ENCODE results near the gene CAPG. TPM values are rescaled to one million over a fixed set of nuclear protein-coding genes. Genes with fewer than 3 reads are reported as not detected.
"Not testable (repeated sequence)": the region's sequence is repeated elsewhere in the genome, so short reads cannot be mapped to it uniquely, and the experiment has no call there.

Gene CAPG
- total RNA-seq, 5 donors from 2014 or later (not counting 1 experiment from before 2014, with no cell fraction given) = 30.1 to 71.7 (median 41.2) TPM

DNA sequence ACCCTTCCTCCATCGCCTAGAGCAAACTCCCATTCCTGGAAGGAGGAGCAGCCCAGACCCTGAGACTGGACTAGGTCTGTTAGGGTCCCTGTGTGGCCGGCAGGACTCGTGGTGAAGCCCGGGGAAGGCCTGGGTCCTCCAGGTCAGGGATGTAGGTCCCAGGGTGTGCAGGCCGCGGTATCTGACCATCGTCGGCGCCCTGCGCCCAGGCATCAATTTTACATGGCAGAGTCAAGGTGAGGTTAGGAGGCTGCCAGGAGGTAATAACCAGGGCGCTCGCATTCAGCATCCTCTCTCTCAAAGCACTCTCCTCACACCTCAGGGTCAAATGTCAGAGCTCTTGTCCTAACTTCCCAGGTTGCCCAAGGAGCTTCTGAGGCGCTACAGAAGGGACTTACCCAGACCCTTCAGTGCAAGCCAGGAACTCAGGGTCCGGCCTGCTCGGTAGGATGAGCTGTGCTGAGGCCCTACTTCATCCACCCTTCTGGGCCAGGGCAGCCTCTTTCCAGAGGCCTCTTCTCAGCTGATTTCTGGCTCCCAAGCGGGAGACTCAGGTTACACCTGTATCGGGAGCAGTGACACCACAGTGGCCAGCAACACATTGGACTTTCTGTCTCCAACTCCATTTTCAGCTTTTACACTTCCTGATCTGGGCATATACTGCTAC lies 9.0 kb upstream of the CAPG start:
- Histone ChIP-seq H3K4me1 (ENCODE audit: control insufficient read depth in 1 of 2, extremely low read depth in 1 of 2, insufficient read depth in 2 of 2, low read length in 2 of 2) (peaks cover 12 to 34% of the 10 kb centered on the region in 2 experiments), H3K36me3 (ENCODE audit: control insufficient read depth in 2 of 2, extremely low read depth in 1 of 2, insufficient read depth in 1 of 2, low read length in 1 of 2) (no peaks in the 10 kb centered on the region), H3K4me3 (ENCODE audit: control insufficient read depth in 1 of 2, extremely low read depth in 1 of 2, low read length in 1 of 2) (peak overlapping the region; percentile 88 to 95), H3K27ac (ENCODE audit: low read length) (peak overlapping the region; percentile 84), H3K27me3 (replicated peaks in 1 of 2; ENCODE audit: control insufficient read depth in 2 of 2, extremely low read depth in 1 of 2, insufficient read depth in 2 of 2, low read length in 1 of 2) (peaks cover 0 to 9% of the 10 kb centered on the region in 2 experiments), H3K9me3 (no peaks in the 10 kb centered on the region)
- Mint-ChIP-seq H3K27ac (peak overlapping the region; percentile 97 to 99), H3K9me3 (no peaks in the 10 kb centered on the region), H3K36me3 (no peaks in the 10 kb centered on the region), H3K27me3 (peaks cover 0 to 2% of the 10 kb centered on the region in 2 donors), H3K4me3 (peak overlapping the region; percentile 89 to 95 (median 92)), H3K4me1 (peaks cover 26 to 27% (median 26%) of the 10 kb centered on the region in 3 donors)
- ChIA-PET POLR2A (interaction anchor here (0.6 to 1.6 kb wide), 6 partner anchors 9 to 133 kb away, joined by 3 to 8 read pairs (median 4); partner anchors contain the start of gene CAPG (in 1 of the 2)), CTCF (interaction anchor here (0.6 to 4.5 kb wide), 16 partner anchors 10 to 176 kb away, joined by 3 to 65 read pairs (median 4); partner anchors contain the start of genes MAT2A (in 1 of the 2) and RNF181 (in 1 of the 2))
- no peak for DNase-seq
- ATAC-seq (replicated peaks in 1 of 4) = no peak
- WGBS (ENCODE audit: insufficient coverage) = 78% methylated on average over 7 of the region's 17 CpGs

DNA sequence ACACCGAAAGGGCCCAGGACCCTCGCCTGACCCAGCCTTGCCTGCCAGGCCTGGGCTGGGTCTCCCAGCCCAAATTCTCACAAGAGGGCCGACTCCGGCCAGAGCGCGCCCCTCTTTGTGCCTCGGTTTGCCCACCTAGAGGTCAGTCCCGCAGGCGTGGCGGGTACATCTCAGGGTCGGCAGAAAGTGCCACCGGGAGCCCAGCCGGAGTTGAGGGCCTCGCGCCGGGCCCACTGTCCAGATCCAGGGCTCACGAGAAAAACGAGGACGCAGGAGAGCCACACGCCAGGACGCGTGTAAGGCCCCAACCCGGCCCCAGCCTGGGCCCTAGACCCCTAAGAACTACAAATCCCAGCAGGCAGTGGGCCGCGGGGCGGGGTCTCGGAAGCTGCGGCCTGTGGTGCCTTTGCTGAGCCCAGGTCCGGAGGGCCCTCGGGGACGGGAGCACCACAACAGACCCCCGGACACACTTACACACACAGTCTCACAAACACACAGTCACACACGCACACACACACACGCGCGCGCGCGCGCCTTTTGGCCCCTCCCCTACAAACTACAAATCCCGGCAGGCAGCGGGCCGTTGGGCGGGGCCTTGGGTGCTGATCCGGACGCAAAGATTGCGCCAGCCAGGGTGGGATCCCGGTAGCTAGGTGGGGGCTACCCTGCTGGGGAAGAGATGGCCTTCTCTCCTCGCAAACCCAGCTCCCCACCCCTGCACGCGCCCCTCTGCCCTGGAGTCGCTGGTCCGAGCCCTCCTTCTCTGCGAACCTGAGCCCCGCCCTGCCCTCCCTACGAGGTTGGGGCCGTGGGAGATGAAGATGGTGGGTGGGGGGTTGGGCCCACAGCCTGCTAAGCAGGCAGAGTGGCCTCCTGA lies 8.2 kb upstream of the CAPG start, which contains the start of gene SH2D6:
Gene SH2D6, plus strand, starts transcription at position 583 of the 877 bp plus-strand sequence. CDS start 10,752 bp downstream, outside the sequence.
- peak; percentile 87 to 91 (median 89) for ATAC-seq (replicated peaks in 1 of 4)
- Histone ChIP-seq H3K4me1 (ENCODE audit: control insufficient read depth in 1 of 2, extremely low read depth in 1 of 2, insufficient read depth in 2 of 2, low read length in 2 of 2) (peaks cover 19 to 41% of the 10 kb centered on the region in 2 experiments), H3K27ac (ENCODE audit: low read length) (peak within 1 kb of the TSS; percentile 84), H3K27me3 (replicated peaks in 1 of 2; ENCODE audit: control insufficient read depth in 2 of 2, extremely low read depth in 1 of 2, insufficient read depth in 2 of 2, low read length in 1 of 2) (peaks cover 0 to 17% of the 10 kb centered on the region in 2 experiments), H3K36me3 (ENCODE audit: control insufficient read depth in 2 of 2, extremely low read depth in 1 of 2, insufficient read depth in 1 of 2, low read length in 1 of 2) (no peaks in the 10 kb centered on the region), H3K9me3 (no peaks in the 10 kb centered on the region), H3K4me3 (ENCODE audit: control insufficient read depth in 1 of 2, extremely low read depth in 1 of 2, low read length in 1 of 2) (peak within 1 kb of the TSS; percentile 88 to 95)
- H3K36me3 Mint-ChIP-seq = no peaks in the 10 kb centered on the region
- peak within 1 kb of the TSS; percentile 97 to 99 for H3K27ac Mint-ChIP-seq
- POLR2A ChIA-PET = interaction anchor here (0.6 to 1.5 kb wide), 2 partner anchors 20 to 134 kb away, joined by 3 to 5 read pairs; no protein-coding TSS in a partner anchor
- peaks cover 3 to 4% of the 10 kb centered on the region in 2 donors for H3K27me3 Mint-ChIP-seq
- H3K4me1 Mint-ChIP-seq = peaks cover 28 to 32% (median 29%) of the 10 kb centered on the region in 3 donors
- WGBS (ENCODE audit: insufficient coverage) = 32% methylated on average over 34 of the region's 57 CpGs
- H3K4me3 Mint-ChIP-seq = peak within 1 kb of the TSS; percentile 89 to 95 (median 92)
- CTCF ChIA-PET = interaction anchor here (0.6 to 4.5 kb wide), 10 partner anchors 10 to 177 kb away, joined by 3 to 65 read pairs (median 6); partner anchors contain the start of genes MAT2A (in 1 of the 2) and RNF181 (in 1 of the 2)
- peak; percentile 55 to 88 (median 80) for DNase-seq
- no peaks in the 10 kb centered on the region for H3K9me3 Mint-ChIP-seq

DNA sequence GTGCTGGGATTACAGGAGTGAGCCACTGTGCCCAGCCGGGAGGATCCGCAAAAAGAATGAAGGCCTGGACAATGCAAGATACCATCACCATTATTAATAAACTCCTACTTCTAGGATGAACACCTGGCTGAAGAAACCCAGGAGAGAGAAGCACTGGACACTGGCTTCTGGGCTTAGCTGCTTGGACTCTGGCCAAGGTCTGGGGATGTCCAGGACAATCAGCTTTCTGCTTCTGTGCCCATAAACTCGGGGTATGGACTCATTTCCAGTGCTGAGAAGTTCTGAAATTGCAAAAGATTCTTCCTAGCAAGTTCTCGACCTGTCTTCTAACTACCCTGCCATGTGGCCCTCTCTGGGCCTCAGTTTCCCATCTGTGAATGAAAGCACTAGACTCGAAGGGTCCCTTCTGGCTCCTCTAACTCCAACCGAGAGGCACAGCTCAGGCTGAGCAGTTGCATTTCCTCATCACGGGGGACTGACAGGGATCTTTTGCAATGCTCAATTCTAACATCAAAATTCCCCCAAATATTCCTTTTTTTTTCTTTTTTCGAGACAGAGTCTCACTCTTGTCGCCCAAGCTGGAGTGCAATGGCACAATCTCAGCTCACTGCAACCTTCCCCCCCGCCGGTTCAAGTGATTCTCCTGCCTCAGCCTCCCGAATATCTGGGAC lies 5.9 kb upstream of the CAPG start:
- H3K27me3 Mint-ChIP-seq = peaks cover 3 to 9% of the 10 kb centered on the region in 2 donors
- Histone ChIP-seq H3K9me3 (no peaks in the 10 kb centered on the region), H3K4me1 (ENCODE audit: control insufficient read depth in 1 of 2, extremely low read depth in 1 of 2, insufficient read depth in 2 of 2, low read length in 2 of 2) (peaks cover 22 to 46% of the 10 kb centered on the region in 2 experiments), H3K4me3 (ENCODE audit: control insufficient read depth in 1 of 2, extremely low read depth in 1 of 2, low read length in 1 of 2) (no peak overlapping the region), H3K27ac (ENCODE audit: low read length) (no peak overlapping the region), H3K27me3 (replicated peaks in 1 of 2; ENCODE audit: control insufficient read depth in 2 of 2, extremely low read depth in 1 of 2, insufficient read depth in 2 of 2, low read length in 1 of 2) (peaks cover 0 to 27% of the 10 kb centered on the region in 2 experiments), H3K36me3 (ENCODE audit: control insufficient read depth in 2 of 2, extremely low read depth in 1 of 2, insufficient read depth in 1 of 2, low read length in 1 of 2) (no peaks in the 10 kb centered on the region)
- H3K4me1 Mint-ChIP-seq = peaks cover 31 to 37% (median 34%) of the 10 kb centered on the region in 3 donors
- ChIA-PET CTCF (interaction anchor here in 1 of 2 donors (0.8 kb wide), 1 partner anchor 129 kb away, joined by 3 read pairs; no protein-coding TSS in a partner anchor), POLR2A (interaction anchor here in 1 of 2 donors (0.7 kb wide), 1 partner anchor 141 kb away, joined by 3 read pairs; no protein-coding TSS in a partner anchor)
- H3K9me3 Mint-ChIP-seq = no peaks in the 10 kb centered on the region
- no peaks in the 10 kb centered on the region for H3K36me3 Mint-ChIP-seq
- no peak overlapping the region for H3K4me3 Mint-ChIP-seq
- DNase-seq = no peak
- no peak for ATAC-seq (replicated peaks in 1 of 4)
- 84% methylated on average over 9 of the region's 12 CpGs for WGBS (ENCODE audit: insufficient coverage)
- no peak overlapping the region for H3K27ac Mint-ChIP-seq

DNA sequence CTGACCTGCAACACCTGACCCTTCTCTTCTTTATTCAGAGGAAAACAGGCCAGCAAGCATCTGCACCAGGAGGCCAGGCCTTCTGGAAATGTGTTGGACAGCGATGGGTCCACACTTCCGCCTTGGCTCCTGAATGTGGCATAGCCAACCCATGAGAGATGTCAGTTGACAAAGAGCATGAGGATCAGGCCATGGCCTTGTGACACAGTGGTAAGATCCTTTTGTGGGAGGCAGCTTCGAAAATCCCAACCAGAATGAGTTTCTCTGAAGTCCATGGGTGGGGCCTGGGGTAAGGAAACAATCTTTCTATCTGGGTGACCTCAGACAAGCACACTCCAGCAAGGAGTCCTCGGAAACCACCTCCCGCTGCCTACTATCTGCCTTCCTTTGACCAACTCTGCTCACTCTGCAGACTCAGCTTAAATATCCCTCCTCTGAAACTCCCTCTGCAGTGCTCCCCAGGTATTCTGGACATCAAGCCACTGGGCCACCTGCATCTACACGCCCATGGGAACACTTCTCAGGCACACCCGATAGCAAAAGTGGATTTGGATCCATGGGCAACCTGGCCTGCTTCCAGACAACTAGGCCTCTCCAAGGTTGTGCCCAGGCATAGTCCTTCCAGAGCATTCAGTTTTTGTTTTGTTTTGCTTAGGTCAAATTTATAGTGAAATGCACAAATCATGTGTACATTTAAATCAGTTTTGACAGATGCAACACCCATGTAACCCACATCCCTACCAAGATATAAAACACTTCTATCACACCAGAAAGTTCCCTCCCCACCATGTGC lies 4.8 kb upstream of the CAPG start:
- Histone ChIP-seq H3K9me3 (no peaks in the 10 kb centered on the region), H3K36me3 (ENCODE audit: control insufficient read depth in 2 of 2, extremely low read depth in 1 of 2, insufficient read depth in 1 of 2, low read length in 1 of 2) (no peaks in the 10 kb centered on the region), H3K4me3 (ENCODE audit: control insufficient read depth in 1 of 2, extremely low read depth in 1 of 2, low read length in 1 of 2) (no peak overlapping the region), H3K4me1 (ENCODE audit: control insufficient read depth in 1 of 2, extremely low read depth in 1 of 2, insufficient read depth in 2 of 2, low read length in 2 of 2) (peaks cover 28 to 47% of the 10 kb centered on the region in 2 experiments), H3K27ac (ENCODE audit: low read length) (no peak overlapping the region), H3K27me3 (replicated peaks in 1 of 2; ENCODE audit: control insufficient read depth in 2 of 2, extremely low read depth in 1 of 2, insufficient read depth in 2 of 2, low read length in 1 of 2) (peaks cover 0 to 27% of the 10 kb centered on the region in 2 experiments)
- 100% methylated on average over 4 of the region's 7 CpGs for WGBS (ENCODE audit: insufficient coverage)
- Mint-ChIP-seq H3K9me3 (no peaks in the 10 kb centered on the region), H3K27me3 (peaks cover 3 to 10% of the 10 kb centered on the region in 2 donors), H3K27ac (no peak overlapping the region), H3K36me3 (no peaks in the 10 kb centered on the region), H3K4me1 (peaks cover 33 to 40% (median 37%) of the 10 kb centered on the region in 3 donors), H3K4me3 (peak overlapping the region in 1 of 3 donors; percentile 40)
- ATAC-seq (replicated peaks in 1 of 4) = no peak
- CTCF ChIA-PET = interaction anchor here in 1 of 2 donors (0.8 kb wide), 1 partner anchor 130 kb away, joined by 3 read pairs; no protein-coding TSS in a partner anchor
- DNase-seq = no peak
- POLR2A ChIA-PET = interaction anchor here in 1 of 2 donors (0.6 kb wide), 1 partner anchor 57 kb away, joined by 3 read pairs; no protein-coding TSS in a partner anchor

DNA sequence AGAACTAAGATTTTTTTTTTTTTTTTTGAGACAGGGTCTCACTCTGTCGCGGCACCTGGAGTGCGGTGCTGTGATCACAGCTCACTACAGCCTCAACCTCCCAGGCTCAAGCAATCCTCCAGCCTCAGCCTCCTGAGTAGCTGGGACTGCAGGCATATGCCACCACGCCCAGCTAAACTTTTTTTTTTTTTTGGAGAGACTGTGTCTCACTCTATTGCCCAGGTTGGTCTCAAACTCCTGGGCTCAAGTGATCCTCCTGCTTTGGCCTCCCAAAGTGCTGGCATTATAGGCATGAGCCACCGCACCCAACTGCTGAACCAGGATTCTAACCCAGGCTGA lies 4.2 kb upstream of the CAPG start:
- H3K27ac Mint-ChIP-seq; H3K36me3 ChIP-seq (ENCODE audit: control insufficient read depth in 2 of 2, extremely low read depth in 1 of 2, insufficient read depth in 1 of 2, low read length in 1 of 2); H3K4me3 Mint-ChIP-seq; ATAC-seq (replicated peaks in 1 of 4); H3K36me3 Mint-ChIP-seq; H3K9me3 Mint-ChIP-seq; DNase-seq; H3K4me3 ChIP-seq (ENCODE audit: control insufficient read depth in 1 of 2, extremely low read depth in 1 of 2, low read length in 1 of 2); H3K27me3 Mint-ChIP-seq; H3K27ac ChIP-seq (ENCODE audit: low read length); CTCF ChIA-PET; H3K9me3 ChIP-seq: not testable (repeated sequence)
- POLR2A ChIA-PET = interaction anchor here in 1 of 2 donors (0.6 kb wide), 1 partner anchor 57 kb away, joined by 3 read pairs; no protein-coding TSS in a partner anchor
- WGBS (ENCODE audit: insufficient coverage) = 100% methylated on average over 2 of the region's 5 CpGs
- peaks cover 0 to 27% of the 10 kb centered on the region in 2 experiments for H3K27me3 ChIP-seq (replicated peaks in 1 of 2; ENCODE audit: control insufficient read depth in 2 of 2, extremely low read depth in 1 of 2, insufficient read depth in 2 of 2, low read length in 1 of 2)
- peaks cover 29 to 49% of the 10 kb centered on the region in 2 experiments for H3K4me1 ChIP-seq (ENCODE audit: control insufficient read depth in 1 of 2, extremely low read depth in 1 of 2, insufficient read depth in 2 of 2, low read length in 2 of 2)
- H3K4me1 Mint-ChIP-seq = peaks cover 33 to 40% (median 37%) of the 10 kb centered on the region in 3 donors
